Measurements from ENCODE around the gene B3GNT8. TPM values are rescaled to one million over a fixed set of nuclear protein-coding genes. Genes with fewer than 3 reads are reported as not detected.

Gene B3GNT8
- total and polyA plus RNA-seq, 2 donors (not counting 1 experiment from before 2014, with no cell fraction given), result 0.27 TPM; not detected in 1

GRCh38 chr19:41437944-41438574 is 10.9 kb upstream of the B3GNT8 start:
- H3K9me3 Mint-ChIP-seq (ENCODE audit: insufficient read depth), result no peaks in the 10 kb centered on the region
- no peak for TF ChIP-seq EZH2 (IDR thresholded peaks at IDR 0.05; ENCODE audit: borderline replicate concordance, insufficient read depth, low read depth, low read length, poor library complexity, severe bottlenecking)
- no peak for TF ChIP-seq CTCF (IDR thresholded peaks at IDR 0.05)
- Histone ChIP-seq H3K27me3 (replicated peaks in 1 of 4; ENCODE audit: control extremely low read depth in 1 of 4, control insufficient read depth in 3 of 4, insufficient read depth in 4 of 4, low read length in 3 of 4) (no peaks in the 10 kb centered on the region), H3K9ac (ENCODE audit: low read length) (no peak overlapping the region), H3K4me3 (ENCODE audit: control extremely low read depth in 1 of 5, extremely low read depth in 1 of 5, insufficient read depth in 1 of 5, low read depth in 2 of 5, low read length in 4 of 5) (no peak overlapping the region), H3K4me2 (replicated peaks; ENCODE audit: low read depth, low read length, poor library complexity, severe bottlenecking) (no peak overlapping the region), H3K9me3 (ENCODE audit: control extremely low read depth in 1 of 3, control insufficient read depth in 2 of 3, insufficient read depth in 1 of 3, low read length in 2 of 3) (no peaks in the 10 kb centered on the region), H4K20me1 (ENCODE audit: control insufficient read depth, insufficient read depth, low read length, poor library complexity, severe bottlenecking) (no peaks in the 10 kb centered on the region), H2AFZ (ENCODE audit: insufficient read depth, low read depth, low read length, poor library complexity, severe bottlenecking) (no peak overlapping the region), H3K36me3 (replicated peaks in 1 of 2; ENCODE audit: control extremely low read depth in 1 of 2, control insufficient read depth in 1 of 2, extremely low read depth in 1 of 2, insufficient read depth in 2 of 2, low read length in 1 of 2) (peaks cover 0 to 20% of the 10 kb centered on the region in 2 experiments), H3K79me2 (ENCODE audit: control insufficient read depth, insufficient read depth, low read length) (peaks cover 12% of the 10 kb centered on the region), H3K27ac (ENCODE audit: low read length in 2 of 2) (no peak overlapping the region), H3K4me1 (ENCODE audit: control insufficient read depth in 2 of 2, insufficient read depth in 2 of 2, low read length in 2 of 2) (peaks cover 8 to 14% of the 10 kb centered on the region in 2 donors)
- H3K27me3 Mint-ChIP-seq, result no peaks in the 10 kb centered on the region
- WGBS (ENCODE audit: insufficient coverage), result 90% methylated on average over 4 of the region's 7 CpGs
- ChIA-PET POLR2A (interaction anchor here (1.3 kb wide), 1 partner anchor 82 kb away, joined by 3 read pairs; no protein-coding TSS in a partner anchor), CTCF (interaction anchor here (1.5 to 3.8 kb wide), 4 partner anchors 11 to 132 kb away, joined by 4 to 31 read pairs (median 8); no protein-coding TSS in a partner anchor)
- H3K27ac Mint-ChIP-seq, result peak overlapping the region; percentile 10
- peak overlapping the region; percentile 73 for H3K4me3 Mint-ChIP-seq
- peaks cover 15% of the 10 kb centered on the region for H3K4me1 Mint-ChIP-seq
- no peak for DNase-seq
- ATAC-seq (ENCODE audit: low read depth), result no peak
- intact Hi-C loops (cut with micrococcal nuclease), result no loop called here

GRCh38 chr19:41436674-41436951 is 9.4 kb upstream of the B3GNT8 start:
- no peak overlapping the region for H3K4me3 ChIP-seq (ENCODE audit: control extremely low read depth in 1 of 5, extremely low read depth in 1 of 5, insufficient read depth in 1 of 5, low read depth in 2 of 5, low read length in 4 of 5)
- Mint-ChIP-seq H3K27me3 (no peaks in the 10 kb centered on the region), H3K4me1 (peaks cover 15% of the 10 kb centered on the region), H3K9me3 (ENCODE audit: insufficient read depth) (no peaks in the 10 kb centered on the region), H3K4me3 (no peak overlapping the region), H3K27ac (no peak overlapping the region)
- no peak overlapping the region for H2AFZ ChIP-seq (ENCODE audit: insufficient read depth, low read depth, low read length, poor library complexity, severe bottlenecking)
- TF ChIP-seq CTCF (IDR thresholded peaks at IDR 0.05), result no peak
- no peak for TF ChIP-seq EZH2 (IDR thresholded peaks at IDR 0.05; ENCODE audit: borderline replicate concordance, insufficient read depth, low read depth, low read length, poor library complexity, severe bottlenecking)
- peaks cover 8 to 14% of the 10 kb centered on the region in 2 donors for H3K4me1 ChIP-seq (ENCODE audit: control insufficient read depth in 2 of 2, insufficient read depth in 2 of 2, low read length in 2 of 2)
- no peak overlapping the region for H3K27ac ChIP-seq (ENCODE audit: low read length in 2 of 2)
- intact Hi-C loops (cut with micrococcal nuclease), result no loop called here
- H3K79me2 ChIP-seq (ENCODE audit: control insufficient read depth, insufficient read depth, low read length), result peaks cover 12% of the 10 kb centered on the region
- ChIA-PET POLR2A (no interaction called here), CTCF (interaction anchor here (0.5 to 2.7 kb wide), 6 partner anchors 118 to 1906 kb away, joined by 3 to 9 read pairs (median 4); partner anchors contain the start of gene CCDC97)
- peaks cover 0 to 35% of the 10 kb centered on the region in 2 experiments for H3K36me3 ChIP-seq (replicated peaks in 1 of 2; ENCODE audit: control extremely low read depth in 1 of 2, control insufficient read depth in 1 of 2, extremely low read depth in 1 of 2, insufficient read depth in 2 of 2, low read length in 1 of 2)
- no peaks in the 10 kb centered on the region for H4K20me1 ChIP-seq (ENCODE audit: control insufficient read depth, insufficient read depth, low read length, poor library complexity, severe bottlenecking)
- H3K27me3 ChIP-seq (replicated peaks in 1 of 4; ENCODE audit: control extremely low read depth in 1 of 4, control insufficient read depth in 3 of 4, insufficient read depth in 4 of 4, low read length in 3 of 4), result no peaks in the 10 kb centered on the region
- H3K4me2 ChIP-seq (replicated peaks; ENCODE audit: low read depth, low read length, poor library complexity, severe bottlenecking), result no peak overlapping the region
- H3K9ac ChIP-seq (ENCODE audit: low read length), result no peak overlapping the region
- H3K9me3 ChIP-seq (ENCODE audit: control extremely low read depth in 1 of 3, control insufficient read depth in 2 of 3, insufficient read depth in 1 of 3, low read length in 2 of 3), result no peaks in the 10 kb centered on the region
- DNase-seq, result no peak
- ATAC-seq (ENCODE audit: low read depth), result no peak
